GM19351 (cell line): Measurements from ENCODE around the gene PLEK.
A peak's percentile ranks its signal among the peaks of the same experiment; 100 is the strongest.
"Not testable (repeated sequence)": the region's sequence is repeated elsewhere in the genome, so short reads cannot be mapped to it uniquely, and the experiment has no call there.

Experiments
- ATAC-seq: cut with Tn5 transposase; IDR thresholded peaks from one replicate; pipeline ENCODE4 v1.9.1; 2021; ENCODE audit warnings: mild to moderate bottlenecking, moderate library complexity; ENCODE audit not compliant: unreplicated experiment

PLEK gene

DNA sequence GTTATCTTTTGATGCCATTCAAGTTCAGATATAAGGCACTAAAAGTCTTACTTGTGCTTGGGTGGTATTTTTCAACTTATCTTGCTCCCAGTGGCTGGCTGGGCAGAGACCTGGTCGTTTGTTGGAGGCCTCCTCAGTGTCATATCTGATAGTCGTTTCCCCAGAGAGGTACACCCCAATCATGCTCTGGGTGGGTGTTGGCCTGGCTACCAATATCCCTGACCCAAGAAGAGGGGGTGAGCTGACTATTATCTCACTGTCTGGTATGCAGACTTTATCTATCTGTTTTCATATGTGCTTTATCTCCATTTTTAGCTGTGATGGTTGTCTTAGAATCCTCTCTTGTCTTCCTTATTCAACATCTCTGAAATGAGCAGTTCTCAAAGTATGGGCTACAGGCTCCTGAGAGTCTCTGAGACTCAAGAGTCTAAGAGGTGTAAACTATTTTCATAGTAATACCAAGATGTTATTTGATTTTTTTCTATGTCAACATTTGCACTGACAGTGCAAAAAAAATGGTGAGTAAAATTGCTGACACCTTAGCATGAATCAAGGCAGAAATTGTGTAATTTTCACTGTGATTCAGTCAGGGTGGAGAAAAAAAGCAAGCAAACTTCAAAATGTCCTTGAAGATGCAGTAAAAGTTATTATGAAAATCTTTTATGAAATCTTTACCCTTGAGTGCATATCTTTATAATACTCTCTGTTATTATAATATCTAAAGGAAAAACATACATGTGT is 12.3 kb upstream of the PLEK start:
- no peak for ATAC-seq

DNA sequence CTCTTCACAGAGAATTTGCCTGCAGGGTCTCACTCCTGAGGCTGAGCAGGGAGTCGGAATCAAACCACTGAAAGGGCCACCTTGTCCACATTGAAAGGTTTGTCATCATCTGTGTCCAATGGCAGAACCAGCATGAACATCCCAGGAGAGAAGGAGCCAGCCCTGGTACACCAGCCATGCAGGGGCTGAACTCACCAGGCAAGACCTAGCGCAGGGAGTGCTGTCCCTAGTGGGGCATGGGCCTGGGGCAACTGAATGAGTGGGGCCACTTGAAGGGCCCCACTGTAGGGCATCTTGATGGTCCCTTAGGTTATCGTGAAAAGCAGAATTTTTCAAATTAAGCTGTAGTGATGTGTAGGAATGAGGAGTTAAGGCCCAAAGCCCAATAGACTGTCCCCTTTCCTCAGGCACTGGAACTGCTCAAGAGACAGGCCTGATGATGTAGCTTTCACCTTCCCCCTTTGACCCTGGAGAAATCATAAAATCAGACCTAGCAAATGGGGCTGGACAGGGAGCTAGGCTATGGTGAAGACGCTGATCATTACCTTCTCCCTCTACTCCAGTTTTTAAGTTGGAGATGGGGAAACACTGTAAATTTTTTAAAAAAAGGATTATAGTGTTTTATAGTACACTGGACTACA is 8.4 kb upstream of the PLEK start:
- no peak for ATAC-seq

DNA sequence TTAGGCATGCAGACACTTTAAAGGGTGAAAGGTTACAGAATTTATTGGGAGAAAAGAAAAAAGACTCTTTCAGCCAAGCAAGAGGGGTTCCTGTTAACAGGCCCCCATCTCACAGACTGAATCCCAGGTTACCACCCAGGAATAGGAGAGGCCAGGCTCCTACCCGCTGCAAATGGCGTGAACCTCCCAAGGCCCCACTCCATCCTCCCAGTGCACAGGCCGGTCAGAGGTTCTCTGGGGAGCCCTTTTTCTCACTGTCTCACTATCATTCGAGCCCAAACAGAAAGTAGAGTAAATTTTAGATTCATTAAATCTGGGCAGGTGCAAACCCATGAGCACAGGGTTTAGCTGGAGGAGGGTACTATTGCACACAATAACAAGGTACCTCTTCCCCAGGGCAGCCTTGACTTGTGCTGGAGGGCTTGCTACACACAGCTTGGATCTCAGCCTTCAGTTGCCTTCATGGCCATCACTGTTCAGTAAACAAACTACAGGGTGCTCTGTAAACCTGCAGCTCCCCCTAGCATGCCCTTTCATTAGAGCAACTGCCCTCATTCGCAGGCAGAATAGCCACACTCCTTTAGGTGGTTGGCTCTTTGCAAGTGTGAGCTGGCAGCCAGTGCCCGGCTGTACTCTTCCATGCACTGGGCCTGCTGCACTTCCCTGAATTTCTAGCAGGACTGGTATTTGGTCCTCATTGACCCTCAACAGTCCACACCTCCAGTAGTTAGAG is 7.3 kb upstream of the PLEK start:
- peak; percentile 85 for ATAC-seq

DNA sequence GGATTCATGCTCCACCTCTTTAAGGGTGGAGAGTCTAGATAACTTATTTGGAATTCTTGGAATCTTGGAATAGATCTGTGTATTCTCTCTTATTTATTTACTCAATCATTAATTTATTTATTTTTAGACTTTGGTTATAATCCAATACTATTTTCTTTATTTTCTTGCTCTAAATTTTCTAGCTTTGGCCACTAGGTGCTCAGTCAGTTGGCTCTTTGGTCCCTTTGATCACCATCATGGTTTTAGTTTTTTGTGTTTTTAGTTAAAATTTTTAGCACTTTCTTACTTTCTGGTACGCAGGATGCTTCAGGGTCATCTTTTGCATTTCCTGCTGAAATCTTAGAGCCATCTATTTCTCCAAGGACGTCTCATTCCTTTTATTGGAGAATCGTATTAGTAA is 5.2 kb upstream of the PLEK start:
- ATAC-seq, result no peak

DNA sequence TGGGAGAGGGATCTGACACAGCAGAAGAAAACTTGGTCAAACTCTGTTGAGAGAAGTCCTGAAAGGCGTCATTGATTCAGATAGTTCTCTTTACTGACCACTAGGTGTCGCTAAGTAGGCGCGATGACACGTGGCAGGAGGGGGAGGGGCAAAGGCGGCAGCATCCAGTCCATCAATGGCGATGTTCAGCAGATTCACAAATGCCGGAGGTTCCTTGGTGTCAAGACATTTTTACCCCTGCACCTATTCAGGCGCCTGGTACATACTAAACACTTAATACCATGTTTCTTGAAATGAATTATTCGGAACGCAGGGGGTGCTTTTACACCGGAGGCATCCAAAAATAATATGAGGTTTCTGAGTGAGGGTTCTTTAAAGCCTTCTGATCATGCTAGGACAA is 3.0 kb upstream of the PLEK start:
- ATAC-seq, result peak; percentile 43

DNA sequence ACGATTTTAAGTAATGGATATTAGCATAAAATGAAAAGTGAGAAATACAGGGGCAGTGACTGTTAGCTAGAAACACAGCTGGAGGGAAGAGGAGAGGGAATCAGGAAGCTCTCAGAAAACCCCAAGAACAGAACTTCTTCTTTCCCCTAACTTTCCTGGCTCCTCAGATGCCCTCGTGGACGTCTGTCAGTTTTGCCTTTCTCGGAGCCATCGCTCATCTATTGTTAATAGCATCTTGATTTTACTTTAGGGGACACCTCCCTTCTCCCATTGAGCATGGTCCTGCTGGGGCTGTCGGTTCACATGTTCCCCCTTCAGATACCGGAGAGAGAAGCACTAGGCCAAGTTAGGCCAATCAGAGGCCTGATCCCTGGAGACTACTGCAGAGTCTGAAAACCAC is 2.3 kb upstream of the PLEK start:
- no peak for ATAC-seq

DNA sequence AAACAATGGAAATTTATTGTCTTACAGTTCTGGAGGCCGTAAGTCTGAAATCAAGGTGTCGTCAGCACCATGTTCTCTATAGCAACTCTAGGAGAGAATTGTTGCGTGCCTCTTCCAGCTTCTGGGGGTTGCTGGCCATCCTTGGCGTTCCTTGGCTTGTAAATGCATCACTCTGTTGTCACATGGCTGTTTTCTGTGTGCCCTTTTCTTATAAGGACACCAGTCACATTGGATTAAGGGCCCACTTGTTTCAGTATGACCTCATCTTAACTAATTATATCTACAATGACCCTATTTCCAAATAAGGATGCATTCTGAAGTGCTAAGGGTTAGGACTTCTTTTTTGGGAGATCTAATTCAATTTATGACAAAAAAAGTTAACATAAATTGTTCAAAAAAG is 1.4 kb upstream of the PLEK start:
- ATAC-seq, result no peak

DNA sequence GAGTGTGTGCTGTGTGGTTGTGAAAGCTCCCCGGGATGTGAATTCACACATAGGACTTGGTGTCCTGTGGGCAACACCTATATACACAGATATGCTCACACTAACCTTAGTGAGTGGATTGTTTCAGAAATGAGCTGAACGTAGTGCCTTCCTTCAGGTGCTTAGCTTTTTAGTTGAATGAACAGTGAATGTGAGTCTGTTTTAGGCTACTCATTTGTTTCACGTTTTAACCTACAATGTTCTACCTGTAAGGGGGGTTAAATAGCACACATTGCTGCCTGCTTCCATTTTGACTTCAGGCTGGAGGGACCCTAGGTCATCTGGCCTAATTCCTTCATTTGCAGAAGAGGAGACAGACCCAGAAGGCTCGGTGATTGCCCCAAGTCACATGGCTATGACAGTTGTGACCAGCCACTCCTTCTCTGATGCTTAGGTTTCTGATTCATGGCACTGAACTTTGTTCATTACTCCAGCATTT is 1.0 kb downstream of the PLEK start:
- ATAC-seq, result peak; percentile 53

DNA sequence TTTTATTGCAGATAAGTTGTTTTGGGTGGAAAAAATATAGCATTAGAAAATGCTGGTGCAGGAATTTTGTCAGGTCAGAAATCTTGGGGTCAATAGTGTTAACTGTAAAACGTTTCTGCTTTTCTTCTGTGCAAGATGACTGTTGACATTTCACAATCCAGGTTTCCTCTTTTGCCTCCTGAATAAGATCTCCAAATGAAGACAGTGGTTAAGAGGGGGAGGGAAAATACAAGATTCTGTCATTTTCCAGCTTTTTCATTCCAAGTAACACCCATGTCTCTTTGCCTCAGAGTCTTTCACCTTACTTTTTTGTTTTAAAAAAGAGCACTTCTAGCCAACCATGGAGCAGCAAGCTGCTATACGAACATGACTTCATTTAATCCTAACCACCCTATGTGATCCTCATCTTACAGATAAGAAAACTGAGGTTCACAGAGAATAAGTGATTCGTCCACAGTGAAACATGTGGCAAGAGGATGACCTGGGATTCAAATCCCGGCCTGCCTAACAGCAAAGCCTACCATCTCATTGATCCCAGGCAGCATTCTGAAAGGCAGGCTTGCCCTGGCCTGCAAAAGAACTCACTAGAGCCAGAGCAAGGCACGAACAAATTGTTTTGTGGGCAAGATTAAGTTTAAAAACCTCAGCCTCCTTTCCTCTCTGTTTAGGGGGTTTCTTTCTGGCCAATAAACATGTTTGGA is 3.0 kb downstream of the PLEK start:
- ATAC-seq, result no peak

DNA sequence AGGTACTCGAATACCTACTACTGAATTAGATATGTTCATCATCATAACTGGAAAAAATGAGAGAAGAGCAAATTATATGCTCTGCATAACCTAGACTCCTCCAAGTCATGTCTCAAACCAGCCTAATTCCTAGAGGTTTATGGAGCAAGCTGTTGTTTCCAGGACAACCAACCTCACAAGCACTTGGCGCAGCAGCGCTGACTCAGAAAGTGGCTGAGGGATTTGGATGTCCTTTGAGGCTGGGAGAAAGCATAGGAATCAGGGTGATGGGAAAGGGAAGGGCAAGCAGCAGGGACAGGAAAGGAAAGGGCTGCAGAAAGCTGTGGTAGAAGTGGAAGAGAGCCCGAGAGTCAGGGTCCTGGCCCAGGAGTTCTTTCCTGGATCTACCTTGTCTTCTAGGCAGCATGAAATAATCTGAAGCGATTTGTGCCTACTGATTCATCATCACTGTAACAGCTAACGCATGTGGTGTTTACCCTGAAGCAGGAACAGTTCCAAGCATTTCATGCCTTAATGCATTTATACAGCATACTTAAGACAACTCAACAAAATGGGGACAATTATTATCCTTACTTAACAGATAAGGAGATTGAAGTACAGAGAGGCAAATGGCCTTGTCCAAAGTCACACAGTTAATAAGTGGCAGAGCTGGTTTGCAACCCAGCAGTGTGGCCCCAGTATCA is 3.7 kb downstream of the PLEK start:
- ATAC-seq, result no peak

DNA sequence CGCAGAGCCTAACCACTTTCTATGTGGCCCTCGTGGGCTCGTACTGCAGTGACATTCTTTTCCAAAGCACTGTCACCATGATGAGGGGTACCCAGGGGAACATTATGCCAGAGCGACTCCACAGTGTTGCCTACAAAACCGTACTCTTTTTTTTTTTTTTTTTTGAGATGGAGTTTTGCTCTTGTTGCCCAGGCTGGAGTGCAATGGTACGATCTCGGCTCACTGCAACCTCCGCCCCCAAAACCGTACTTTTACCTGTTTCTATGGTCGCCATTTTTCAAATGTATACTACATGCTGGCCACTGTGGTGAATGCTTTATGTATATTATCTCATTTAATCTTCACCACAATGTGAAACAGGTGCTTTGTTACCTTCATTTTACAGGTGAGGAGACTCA is 4.3 kb downstream of the PLEK start:
- no peak for ATAC-seq

DNA sequence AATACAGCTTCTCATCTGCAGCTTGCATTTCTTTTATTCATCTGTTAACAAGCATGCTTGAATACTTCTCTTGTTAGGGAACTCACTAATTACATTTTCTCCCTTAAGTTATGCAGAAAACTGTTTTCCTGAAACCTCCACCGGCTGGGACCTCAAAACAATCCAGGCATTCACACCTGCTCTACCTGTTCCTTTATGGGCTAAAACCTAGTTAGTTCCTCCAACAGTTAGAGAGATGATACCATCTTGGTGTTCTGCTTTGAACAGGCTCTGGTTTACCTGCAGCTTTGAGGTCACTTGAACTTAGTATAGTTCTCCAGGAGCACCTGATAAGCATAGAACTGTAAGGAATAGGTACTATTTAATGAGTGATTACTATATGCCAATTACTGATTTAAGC is 6.1 kb downstream of the PLEK start:
- ATAC-seq, result no peak

DNA sequence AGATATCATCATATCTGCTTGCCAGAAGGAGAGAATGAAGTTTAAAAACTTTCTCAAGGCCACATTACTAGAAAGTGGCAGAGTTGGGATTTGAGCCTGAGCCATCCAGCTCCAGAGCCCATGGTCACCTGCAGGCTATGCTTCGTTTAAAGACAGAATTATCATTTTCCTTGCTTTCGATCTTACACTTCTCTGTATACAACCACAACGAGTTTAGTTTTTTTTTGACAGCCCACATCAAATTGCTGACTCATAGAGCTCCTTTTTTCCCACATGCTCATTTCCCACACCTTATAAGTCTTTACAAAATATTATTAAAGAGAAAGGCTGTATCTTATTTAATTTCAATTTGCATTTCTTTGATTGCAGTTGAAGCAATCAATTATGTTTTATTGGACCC is 6.5 kb downstream of the PLEK start:
- no peak for ATAC-seq

DNA sequence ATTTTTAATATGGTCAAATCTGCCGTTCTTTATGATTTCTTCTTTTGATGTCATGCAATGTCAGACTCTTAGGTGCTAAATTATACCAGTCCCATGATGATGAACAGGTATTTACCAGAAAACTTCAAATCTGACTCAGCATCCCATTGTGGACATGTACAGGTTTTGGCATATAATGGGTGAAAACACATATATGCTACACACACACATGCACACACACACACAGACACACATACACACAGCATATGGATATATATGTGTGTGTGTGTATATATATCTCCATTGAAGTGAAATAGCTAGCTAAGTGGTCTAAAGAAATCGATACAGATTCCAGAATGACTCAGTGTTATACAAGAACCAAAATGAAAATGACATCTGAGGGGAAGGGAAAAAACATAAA is 7.4 kb downstream of the PLEK start:
- ATAC-seq, result no peak

DNA sequence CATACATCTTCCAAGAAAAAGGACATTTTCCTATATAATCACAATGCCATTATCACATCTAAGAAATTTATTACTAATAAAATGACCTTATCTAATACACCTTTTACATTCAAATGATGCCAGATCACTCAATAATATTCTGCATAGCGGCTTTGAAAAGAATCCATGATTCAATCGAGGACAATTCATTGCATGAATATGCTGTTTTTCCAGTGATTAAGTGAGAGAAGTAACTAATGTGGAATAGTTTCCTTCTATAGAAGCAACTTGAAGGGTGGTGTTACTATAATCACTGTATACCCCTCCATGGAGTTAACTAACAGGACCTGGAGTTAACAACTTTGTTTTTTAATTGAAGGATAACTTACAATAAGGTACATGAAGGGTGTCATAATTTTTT is 9.1 kb downstream of the PLEK start:
- no peak for ATAC-seq

DNA sequence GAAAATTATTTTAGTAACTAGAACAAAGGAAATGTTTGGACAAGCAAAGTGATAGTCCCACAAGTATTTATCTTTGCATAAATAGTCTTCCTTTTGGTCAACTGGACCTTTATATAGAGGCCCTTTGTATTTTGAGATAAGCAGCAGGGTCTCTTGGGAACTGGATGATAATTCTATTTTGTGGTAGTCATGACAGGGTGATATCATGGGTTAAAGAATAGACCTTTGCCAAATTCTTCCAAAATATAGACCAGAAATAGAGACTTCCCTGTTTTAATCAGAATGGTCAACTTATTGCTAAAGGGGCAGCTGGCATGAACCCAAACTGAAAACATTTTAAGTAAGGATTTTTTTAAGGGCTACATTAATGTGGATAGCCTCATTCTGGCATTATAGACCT is 10.5 kb downstream of the PLEK start:
- no peak for ATAC-seq

DNA sequence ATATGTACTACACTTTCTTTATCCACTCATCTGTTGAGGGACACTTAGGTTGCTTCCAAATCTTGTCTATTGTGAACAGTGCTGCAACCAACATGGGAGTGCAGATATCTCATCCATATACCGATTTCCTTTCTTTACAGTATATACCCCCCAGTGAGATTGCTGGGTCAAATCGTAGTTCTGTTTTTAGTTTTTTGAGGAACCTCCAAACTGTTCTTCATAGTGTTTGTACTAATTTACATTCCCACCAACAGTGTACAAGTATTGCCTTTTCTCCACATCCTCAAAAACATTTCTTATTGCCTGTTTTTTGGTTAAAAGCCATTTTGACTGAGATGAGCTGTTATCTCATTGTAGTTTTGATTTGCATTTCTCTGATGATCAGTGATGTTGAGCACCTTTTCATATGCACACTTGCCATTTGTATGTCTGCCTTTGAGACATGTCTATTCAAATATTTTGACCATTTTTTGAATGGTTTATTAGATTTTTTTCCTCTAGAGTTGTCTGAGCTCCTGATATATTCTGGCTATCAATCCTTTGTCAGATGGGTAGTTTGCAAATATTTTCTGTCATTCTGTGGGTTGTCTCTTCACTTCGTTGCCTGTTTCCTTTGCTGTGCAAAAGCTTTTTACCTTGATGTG is 12.2 kb downstream of the PLEK start:
- ATAC-seq, result peak; percentile 37

DNA sequence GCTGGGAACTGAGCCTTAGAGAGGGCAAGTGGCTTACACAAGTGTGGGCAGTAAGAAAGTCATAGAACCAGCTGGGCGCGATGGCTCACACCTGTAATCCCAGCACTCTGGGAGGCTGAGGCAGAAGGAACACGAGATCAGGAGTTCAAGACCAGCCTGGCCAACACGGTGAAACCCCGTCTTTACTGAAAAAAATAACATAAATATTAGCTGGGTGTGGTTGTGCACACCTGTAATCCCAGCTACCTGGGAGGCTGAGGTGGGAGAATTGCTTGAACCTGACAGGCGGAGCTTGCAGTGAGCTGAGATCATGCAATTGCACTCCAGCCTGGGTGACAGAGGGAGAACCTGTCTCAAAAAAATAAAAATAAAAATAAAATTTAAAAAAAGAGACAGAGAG is 13.7 kb downstream of the PLEK start:
- ATAC-seq, result not testable (repeated sequence)

DNA sequence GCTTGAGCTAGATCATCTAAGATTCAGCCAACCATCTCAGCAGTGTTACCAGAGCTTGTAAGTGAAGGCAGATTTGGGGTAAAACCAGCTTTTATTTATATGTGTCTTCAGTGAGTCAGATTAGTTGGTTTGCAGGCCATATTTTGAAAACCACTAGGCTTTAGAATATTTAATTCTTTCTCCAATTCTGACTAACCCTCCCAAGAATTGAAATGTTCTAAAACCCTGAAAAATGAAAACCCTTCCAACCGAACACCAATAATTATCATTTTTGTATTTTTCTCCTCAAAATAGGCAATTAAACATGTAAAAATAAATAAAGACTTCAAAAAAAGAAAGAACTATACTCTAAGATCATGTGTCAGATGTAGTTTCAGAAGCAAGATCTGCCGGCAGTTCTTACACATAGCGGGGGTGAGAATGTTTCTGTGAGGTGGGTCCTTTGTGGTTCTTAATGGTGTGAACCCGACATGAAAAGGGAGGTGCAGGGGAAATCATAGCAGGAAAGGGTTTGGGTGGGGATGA is 14.2 kb downstream of the PLEK start:
- ATAC-seq, result peak; percentile 51

DNA sequence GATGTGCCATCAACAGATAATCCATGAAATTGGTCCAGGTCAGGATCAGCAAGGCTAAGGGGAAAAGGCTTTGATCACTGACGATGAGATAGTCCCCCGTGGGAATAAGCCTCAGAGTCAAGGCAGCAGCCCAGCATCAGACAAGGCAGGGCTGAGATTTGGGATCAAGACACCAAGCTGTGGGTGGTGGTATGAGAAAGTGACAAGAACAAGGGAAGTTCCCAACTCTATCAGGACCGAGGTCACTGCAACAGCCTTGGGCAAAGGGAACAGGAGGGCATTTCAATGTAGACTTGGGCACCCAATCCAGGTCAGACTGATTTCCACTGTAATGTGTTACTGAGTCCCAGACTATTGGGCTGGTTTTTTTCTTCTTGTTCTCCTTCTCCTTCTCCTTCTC is 18.7 kb downstream of the PLEK start:
- no peak for ATAC-seq
